Panc1 (cell line): ENCODE data around the gene NOBOX. TPM values are rescaled to one million over a fixed set of nuclear protein-coding genes. Genes with fewer than 3 reads are reported as not detected.
"Not testable (repeated sequence)": the region's sequence is repeated elsewhere in the genome, so short reads cannot be mapped to it uniquely, and the experiment has no call there.

ENCODE experiments used
- ATAC-seq: fragments of 200-7000 bp; cut with Tn5 transposase; 2 replicates; pipeline ENCODE4 v1.9.1; 2020; ENCODE audit warnings: mild to moderate bottlenecking, moderate library complexity
- BruUV-seq: library from RNA; stranded (reverse); fragments of 400-500 nt; replicated peaks from 2 replicates; lab custom pipeline; 2021; lab: Mats Ljungman, UMichigan
- CTCF ChIA-PET: fragments of 300-600 bp; sonication (Branson Sonifier 250); formaldehyde crosslinking; loops from one replicate; lab custom pipeline; 2022; ENCODE audit warnings: antibody characterized with exemption; lab: Charles Lee
- POLR2A ChIA-PET: fragments of 300-600 bp; sonication (Branson Sonifier 250); formaldehyde crosslinking; loops from one replicate; lab custom pipeline; 2022; ENCODE audit warnings: antibody characterized with exemption; lab: Charles Lee
- DNase-seq: peaks from one replicate; pipeline ENCODE4 v3.0.0-alpha.2; 2010; ENCODE audit warnings: low read depth, low spot score
- H3K27ac ChIP-seq: 2 replicates; pipeline ENCODE4 v1.5.1; 2011; ENCODE audit warnings: mild to moderate bottlenecking, low read length, inconsistent platforms
- H3K27me3 ChIP-seq: fragments of 200-500 bp; sonication (Bioruptor generic); 2 replicates; pipeline ENCODE4 v1.6.0; 2014; ENCODE audit warnings: low read length, inconsistent platforms; ENCODE audit not compliant: control insufficient read depth, insufficient read depth
- H3K36me3 ChIP-seq: fragments of 200-500 bp; sonication (Bioruptor generic); 2 replicates; pipeline ENCODE4 v1.5.1; 2014; ENCODE audit warnings: inconsistent platforms, mild to moderate bottlenecking, low read length, moderate library complexity; ENCODE audit not compliant: control insufficient read depth, insufficient read depth
- H3K4me1 ChIP-seq: 2 replicates; pipeline ENCODE4 v1.5.1; 2011; ENCODE audit warnings: inconsistent platforms, mild to moderate bottlenecking, low read length, moderate library complexity; ENCODE audit not compliant: control insufficient read depth, insufficient read depth
- H3K4me3 ChIP-seq, 2 experiments: 2 replicates each; pipeline ENCODE4 v1.5.1; 2011 to 2012; ENCODE audit warnings: low read depth in 2 of 2, low read length in 2 of 2, mild to moderate bottlenecking in 2 of 2, inconsistent platforms in 1 of 2, moderate library complexity in 1 of 2
- H3K9me3 ChIP-seq: fragments of 200-500 bp; sonication (Bioruptor generic); 2 replicates; pipeline ENCODE4 v1.5.1; 2014; ENCODE audit warnings: low read depth, mild to moderate bottlenecking, inconsistent platforms, low read length, moderate library complexity; ENCODE audit not compliant: control insufficient read depth, insufficient read depth
- POLR2AphosphoS5 ChIP-seq: IDR thresholded peaks from 2 replicates; pipeline ENCODE4 v1.6.1; 2012; ENCODE audit warnings: mild to moderate bottlenecking, low read depth, low read length, moderate library complexity
- REST ChIP-seq, 2 experiments: IDR thresholded peaks; 2 replicates each; pipeline ENCODE4 v1.6.1; 2011 to 2012; ENCODE audit warnings: low read depth in 2 of 2, control low read depth in 1 of 2, low read length in 1 of 2, mild to moderate bottlenecking in 1 of 2, moderate library complexity in 1 of 2; ENCODE audit not compliant: insufficient read depth in 1 of 2
- SIN3A ChIP-seq: IDR thresholded peaks from 2 replicates; pipeline ENCODE4 v1.6.1; 2012; ENCODE audit warnings: low read depth, mild to moderate bottlenecking, low read length, moderate library complexity, borderline replicate concordance; ENCODE audit not compliant: insufficient read depth
- TCF7L2 ChIP-seq: IDR thresholded peaks from 2 replicates; pipeline ENCODE4 v1.6.1; 2011; ENCODE audit warnings: mild to moderate bottlenecking, low read depth, low read length, inconsistent platforms
- in situ Hi-C: cut with HindIII; loops from 2 replicates; pipeline ENCODE4 v1.10.0; 2016; ENCODE audit warnings: low sequenced_read_pairs, low pct_unique_long_range_greater_than_20kb
- intact Hi-C: fragments of 100-400 bp; cut with micrococcal nuclease; formaldehyde crosslinking; loops from one replicate; pipeline ENCODE4 v1.10.0; 2022; ENCODE audit not compliant: unreplicated experiment
- total RNA-seq: library from RNA; stranded (reverse); gene quantifications from one replicate; pipeline ENCODE4 v1.2.1, GENCODE V29; 2021; ENCODE audit not compliant: unreplicated experiment
- TF ChIP-seq, protein P1 (sequence below): fragments of 450-650 bp; IDR thresholded peaks from 2 replicates; pipeline ENCODE4 v1.5.1; 2017; ENCODE audit warnings: mild to moderate bottlenecking

The NOBOX gene
- total RNA-seq, 1 experiment from 2014 or later: not detected

DNA sequence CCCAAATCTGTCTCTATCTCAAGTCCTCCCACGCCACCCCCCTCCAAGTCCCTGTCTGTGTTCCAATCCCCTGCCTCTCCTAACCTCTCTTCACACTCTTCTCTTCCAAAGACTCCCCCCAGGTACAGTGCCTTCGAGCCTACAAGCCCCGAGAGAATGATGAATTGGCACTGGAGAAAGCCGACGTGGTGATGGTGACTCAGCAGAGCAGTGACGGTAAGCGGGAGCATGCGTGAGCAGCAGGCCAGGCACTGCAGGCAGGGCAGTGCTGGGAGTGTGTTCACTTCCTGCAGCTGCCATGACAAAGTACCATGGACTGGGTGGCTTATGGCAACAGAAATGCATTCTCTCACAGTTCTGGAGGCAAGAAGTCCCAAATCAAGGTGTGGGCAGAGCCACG is 24.8 kb downstream of the NOBOX start:
- intact Hi-C loops (no loop called here), in situ Hi-C loops (no loop called here)
- ATAC-seq (no peak), DNase-seq (no peak)
- ChIA-PET POLR2A (no interaction called here), CTCF (no interaction called here)
- BruUV-seq: no TSS peak
- H3K27me3 ChIP-seq: no peaks in the 10 kb centered on the region
- peaks cover 3% of the 10 kb centered on the region; the same call in 1 of the 2 replicates for H3K4me1 ChIP-seq
- H3K36me3 ChIP-seq: no peaks in the 10 kb centered on the region
- no peak overlapping the region for H3K4me3 ChIP-seq
- H3K9me3 ChIP-seq: no peaks in the 10 kb centered on the region
- H3K27ac ChIP-seq: no peak overlapping the region
- TF ChIP-seq POLR2AphosphoS5: no peak
- TF ChIP-seq REST (IDR thresholded peaks at IDR 0.05; ENCODE audit: insufficient read depth in 1 of 2, low read depth in 2 of 2, low read length in 1 of 2): no peak
- TF ChIP-seq, protein P1, sequence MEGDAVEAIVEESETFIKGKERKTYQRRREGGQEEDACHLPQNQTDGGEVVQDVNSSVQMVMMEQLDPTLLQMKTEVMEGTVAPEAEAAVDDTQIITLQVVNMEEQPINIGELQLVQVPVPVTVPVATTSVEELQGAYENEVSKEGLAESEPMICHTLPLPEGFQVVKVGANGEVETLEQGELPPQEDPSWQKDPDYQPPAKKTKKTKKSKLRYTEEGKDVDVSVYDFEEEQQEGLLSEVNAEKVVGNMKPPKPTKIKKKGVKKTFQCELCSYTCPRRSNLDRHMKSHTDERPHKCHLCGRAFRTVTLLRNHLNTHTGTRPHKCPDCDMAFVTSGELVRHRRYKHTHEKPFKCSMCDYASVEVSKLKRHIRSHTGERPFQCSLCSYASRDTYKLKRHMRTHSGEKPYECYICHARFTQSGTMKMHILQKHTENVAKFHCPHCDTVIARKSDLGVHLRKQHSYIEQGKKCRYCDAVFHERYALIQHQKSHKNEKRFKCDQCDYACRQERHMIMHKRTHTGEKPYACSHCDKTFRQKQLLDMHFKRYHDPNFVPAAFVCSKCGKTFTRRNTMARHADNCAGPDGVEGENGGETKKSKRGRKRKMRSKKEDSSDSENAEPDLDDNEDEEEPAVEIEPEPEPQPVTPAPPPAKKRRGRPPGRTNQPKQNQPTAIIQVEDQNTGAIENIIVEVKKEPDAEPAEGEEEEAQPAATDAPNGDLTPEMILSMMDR: no peak
- no peak for TF ChIP-seq TCF7L2
- TF ChIP-seq SIN3A: no peak

- H3K27ac ChIP-seq, intact Hi-C loops, DNase-seq, ATAC-seq, in situ Hi-C loops, BruUV-seq, POLR2A ChIA-PET, H3K4me3 ChIP-seq, H3K36me3 ChIP-seq, H3K9me3 ChIP-seq, H3K4me1 ChIP-seq, CTCF ChIA-PET, H3K27me3 ChIP-seq: not testable (repeated sequence)
Measured at GRCh38 chr7:144369221-144369620, 34.3 kb downstream of the NOBOX start.

DNA sequence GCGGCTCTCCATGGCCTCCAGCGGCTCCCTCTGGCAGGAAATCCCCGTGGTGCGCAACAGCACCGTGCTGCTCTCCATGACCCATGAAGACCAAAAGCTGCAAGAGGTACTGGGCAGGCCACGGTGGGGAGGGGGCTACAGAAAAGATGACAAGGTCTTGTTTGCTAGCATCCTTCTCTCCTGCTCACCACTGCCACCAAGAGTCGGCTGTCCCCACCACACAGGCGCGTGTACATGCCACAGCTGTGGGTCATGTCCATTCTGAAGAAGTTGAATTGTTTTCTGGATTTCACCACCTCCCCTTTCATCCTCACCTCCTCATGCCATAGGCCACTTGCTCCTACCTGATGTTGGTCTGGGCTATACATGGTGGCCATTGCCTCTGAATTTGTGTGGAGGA is 36.2 kb downstream of the NOBOX start:
- H3K36me3 ChIP-seq, ATAC-seq, H3K27me3 ChIP-seq, DNase-seq, CTCF ChIA-PET, H3K4me1 ChIP-seq, BruUV-seq, H3K27ac ChIP-seq, in situ Hi-C loops, H3K4me3 ChIP-seq, H3K9me3 ChIP-seq, POLR2A ChIA-PET, intact Hi-C loops: not testable (repeated sequence)

- H3K36me3 ChIP-seq, DNase-seq, in situ Hi-C loops, H3K27ac ChIP-seq, H3K27me3 ChIP-seq, CTCF ChIA-PET, H3K4me1 ChIP-seq, intact Hi-C loops, H3K9me3 ChIP-seq, H3K4me3 ChIP-seq, BruUV-seq, POLR2A ChIA-PET: not testable (repeated sequence)
- peak; percentile 63; the same call in 1 of the 2 replicates for ATAC-seq
Measured at GRCh38 chr7:144365523-144365922, 38.0 kb downstream of the NOBOX start.

DNA sequence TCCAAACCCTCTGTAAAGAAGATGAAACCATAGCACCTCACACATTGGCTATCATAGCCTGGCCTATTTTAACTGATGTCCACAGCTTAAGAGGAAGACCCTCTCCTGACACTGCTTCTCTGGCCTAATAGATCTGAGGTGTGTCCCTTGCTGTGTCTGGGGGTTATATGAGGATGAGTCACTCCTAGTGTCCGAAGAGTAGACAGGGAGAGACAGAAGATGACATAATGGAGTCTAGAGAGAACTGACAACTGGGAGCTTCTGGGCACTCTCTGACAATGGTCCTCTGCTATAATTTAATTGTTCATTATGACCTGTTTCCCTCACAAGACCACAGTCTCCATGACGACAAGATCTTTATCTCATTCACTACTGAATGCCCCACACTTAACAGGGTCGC is 41.4 kb downstream of the NOBOX start:
- H3K9me3 ChIP-seq, H3K4me3 ChIP-seq, H3K36me3 ChIP-seq, POLR2A ChIA-PET, H3K4me1 ChIP-seq, DNase-seq, BruUV-seq, H3K27ac ChIP-seq, in situ Hi-C loops, intact Hi-C loops, ATAC-seq, H3K27me3 ChIP-seq, CTCF ChIA-PET: not testable (repeated sequence)
